ENCODE results near the gene KLC1.
"Not testable (repeated sequence)": the region's sequence is repeated elsewhere in the genome, so short reads cannot be mapped to it uniquely, and the experiment has no call there.

The KLC1 gene

GRCh38 chr14:103625356-103626095, 3.5 kb upstream of the KLC1 start:
- no peak for DNase-seq (ENCODE audit: low read depth in 2 of 2)

DNA sequence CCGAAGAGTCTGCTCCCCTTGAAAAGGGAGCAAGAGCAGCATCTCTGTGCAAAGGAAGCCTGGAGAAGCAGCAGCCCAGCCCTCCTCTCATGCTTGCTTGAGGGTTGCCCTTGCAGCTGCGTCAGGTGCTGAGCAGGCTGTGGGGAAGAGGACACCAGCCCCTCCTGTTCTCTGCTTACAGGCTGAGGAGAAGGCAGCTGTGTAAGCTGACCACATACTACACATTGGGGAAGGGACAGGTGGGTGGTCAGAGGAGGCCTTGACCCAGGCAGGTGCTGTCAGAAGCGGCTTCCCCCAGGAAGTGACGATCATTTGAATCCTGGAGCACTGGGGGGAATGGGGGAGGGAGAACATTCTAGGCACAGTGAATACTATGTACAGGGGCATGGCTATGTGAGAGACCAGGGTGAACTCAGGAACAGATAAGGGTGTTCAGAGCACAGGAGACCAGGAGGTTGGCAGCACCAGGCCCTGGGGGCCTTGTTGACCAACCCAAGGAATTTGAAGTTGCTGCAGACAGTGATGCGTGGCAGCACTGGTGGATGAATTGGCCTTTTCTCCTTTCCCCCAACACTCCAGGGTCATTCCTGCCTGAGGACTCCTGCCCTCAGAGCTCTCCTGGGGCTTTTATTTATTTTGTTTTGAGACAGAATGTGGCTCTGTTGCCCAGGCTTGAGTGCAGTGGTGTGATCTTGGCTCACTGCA, 2.7 kb upstream of the KLC1 start:
- no peak for DNase-seq (ENCODE audit: low read depth in 2 of 2)

DNA sequence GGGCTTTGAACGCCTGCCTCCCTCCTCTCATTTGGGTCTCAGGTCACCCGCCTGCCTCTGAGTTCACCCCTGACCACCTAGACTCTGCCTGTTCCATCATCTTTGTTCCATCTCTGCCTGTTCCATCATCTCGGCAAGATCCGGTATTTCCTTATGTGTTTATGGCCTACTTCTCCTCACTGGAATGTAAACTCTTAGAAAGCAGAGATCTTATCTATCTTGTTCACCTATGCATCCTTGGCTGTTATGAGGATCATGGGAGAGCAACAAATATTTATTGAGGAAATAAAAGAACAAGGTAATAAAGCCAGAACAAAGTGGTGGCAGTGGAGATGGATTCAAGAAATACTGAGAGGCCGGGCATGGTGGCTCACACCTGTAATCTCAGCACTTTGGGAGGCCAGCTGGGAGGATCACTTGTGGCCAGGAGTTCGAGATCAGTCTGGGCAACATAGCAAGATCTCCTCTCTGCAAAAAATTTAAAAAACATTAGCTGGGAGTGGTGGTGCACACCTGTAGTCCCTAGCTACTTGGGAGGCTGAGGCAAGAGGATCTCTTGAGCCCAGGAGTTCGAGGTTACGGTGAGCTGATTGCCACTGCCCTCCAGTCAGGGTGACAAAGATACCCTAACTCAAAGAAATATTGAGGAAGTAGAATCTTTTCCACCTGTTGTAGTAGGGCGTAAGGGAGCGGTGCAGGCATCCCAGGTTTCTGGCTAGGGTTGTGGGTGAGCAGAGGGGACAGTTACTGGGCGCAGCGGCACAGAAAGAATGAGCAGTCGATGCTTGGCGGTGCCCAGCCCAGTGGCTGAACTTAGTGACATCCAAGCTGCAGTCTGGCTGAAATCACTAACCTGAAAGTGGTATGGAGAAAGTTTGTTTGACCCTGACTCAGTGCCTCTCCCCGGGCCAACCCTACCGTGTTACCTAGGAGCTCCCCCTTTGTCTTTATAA, 1.7 kb upstream of the KLC1 start:
- no peak for DNase-seq (ENCODE audit: low read depth in 2 of 2)

DNA sequence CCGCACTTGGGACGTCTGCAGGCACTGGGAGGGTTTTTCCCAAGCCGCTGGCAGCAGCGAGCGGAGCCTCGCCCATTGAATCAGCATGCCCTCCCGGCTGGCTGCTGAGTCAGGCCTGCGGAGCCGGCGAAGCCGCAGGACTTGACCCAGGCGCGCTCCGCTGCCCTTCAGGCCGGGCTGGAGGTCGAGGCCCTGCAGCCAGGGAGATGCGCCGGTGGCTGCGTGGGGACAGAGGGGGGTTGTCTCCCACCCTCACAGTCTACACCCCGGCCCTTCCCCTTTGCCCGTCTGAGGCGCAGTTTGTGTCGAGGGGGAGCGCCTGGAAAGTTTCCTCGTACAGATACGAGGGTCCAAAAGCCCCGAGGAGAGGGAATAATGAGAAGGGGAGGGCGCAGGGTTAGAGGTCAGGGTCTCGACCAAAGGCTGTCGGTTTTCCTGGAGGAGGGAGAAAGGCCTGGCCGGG, 759 bp upstream of the KLC1 start:
- no peak for DNase-seq (ENCODE audit: low read depth in 2 of 2)

GRCh38 chr14:103629503-103630121, 601 bp downstream of the KLC1 start:
- DNase-seq (ENCODE audit: low read depth in 2 of 2): peak in 1 of 2 donors; percentile 39

- DNase-seq (ENCODE audit: low read depth in 2 of 2): no peak
These were observed 1.5 kb downstream of the KLC1 start for GRCh38 chr14:103630364-103631108.

DNA sequence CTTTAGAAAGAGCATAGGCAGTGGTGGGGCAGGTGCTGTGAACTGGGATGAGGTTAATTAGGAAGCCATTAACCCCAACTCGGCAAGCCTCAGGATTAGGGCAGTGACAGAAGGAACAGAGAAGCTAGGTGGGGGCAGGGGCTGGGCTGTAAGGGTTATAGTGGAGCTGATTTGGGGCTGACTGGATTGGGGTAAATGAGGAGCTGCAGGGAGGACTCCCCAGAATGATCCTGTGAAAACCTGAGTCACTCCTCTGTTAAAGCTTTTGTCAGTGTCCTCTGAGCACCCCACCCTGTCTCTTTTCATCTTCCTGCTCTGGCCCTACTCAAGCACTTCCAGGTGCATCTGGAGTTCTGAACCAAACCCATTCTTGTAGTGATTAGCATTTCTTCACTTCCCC, 4.4 kb downstream of the KLC1 start:
- DNase-seq (ENCODE audit: low read depth in 2 of 2): no peak

DNA sequence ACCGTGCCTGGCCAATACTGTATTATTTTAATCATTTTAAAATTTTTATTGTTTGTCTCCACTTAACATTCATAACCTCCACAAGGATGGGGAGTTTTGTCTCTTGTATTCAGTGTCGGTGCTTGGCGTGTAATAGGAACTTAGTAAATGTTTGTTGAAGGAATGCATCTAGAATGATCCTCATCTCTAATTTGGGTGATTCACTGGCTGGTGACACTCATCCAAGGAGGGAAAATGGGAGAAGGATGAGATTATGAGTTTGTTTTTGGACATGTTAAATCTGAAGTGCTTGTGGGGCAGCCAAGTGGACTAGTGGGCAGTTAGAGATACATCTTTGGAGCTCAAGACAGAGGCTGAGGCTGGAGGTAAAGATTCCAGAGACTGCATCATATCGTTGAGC, 5.1 kb downstream of the KLC1 start:
- DNase-seq (ENCODE audit: low read depth in 2 of 2): no peak

- no peak for DNase-seq (ENCODE audit: low read depth in 2 of 2)
These were observed 9.6 kb downstream of the KLC1 start for GRCh38 chr14:103638594-103638993.

DNA sequence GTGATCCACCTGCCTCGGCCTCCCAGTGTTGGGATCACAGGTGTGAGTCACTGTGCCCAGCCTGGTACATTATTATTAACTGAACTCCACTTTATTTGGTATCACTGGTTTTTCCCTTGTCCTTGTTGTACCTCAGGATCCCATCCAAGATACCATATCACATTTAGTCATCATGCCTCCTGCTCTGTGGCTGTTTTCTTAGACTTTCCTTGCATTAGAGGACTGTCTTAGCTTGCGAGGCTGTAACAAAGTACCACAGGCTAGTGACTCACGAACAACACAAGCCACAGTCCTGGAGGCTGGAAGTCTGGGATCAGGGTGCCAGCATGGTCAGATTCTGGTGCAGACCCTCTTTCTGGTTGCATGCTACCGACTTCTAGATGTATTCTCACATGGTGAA, 12.2 kb downstream of the KLC1 start:
- no peak for DNase-seq (ENCODE audit: low read depth in 2 of 2)

- no peak for DNase-seq (ENCODE audit: low read depth in 2 of 2)
These were observed 17.2 kb downstream of the KLC1 start for GRCh38 chr14:103646189-103646588.

DNA sequence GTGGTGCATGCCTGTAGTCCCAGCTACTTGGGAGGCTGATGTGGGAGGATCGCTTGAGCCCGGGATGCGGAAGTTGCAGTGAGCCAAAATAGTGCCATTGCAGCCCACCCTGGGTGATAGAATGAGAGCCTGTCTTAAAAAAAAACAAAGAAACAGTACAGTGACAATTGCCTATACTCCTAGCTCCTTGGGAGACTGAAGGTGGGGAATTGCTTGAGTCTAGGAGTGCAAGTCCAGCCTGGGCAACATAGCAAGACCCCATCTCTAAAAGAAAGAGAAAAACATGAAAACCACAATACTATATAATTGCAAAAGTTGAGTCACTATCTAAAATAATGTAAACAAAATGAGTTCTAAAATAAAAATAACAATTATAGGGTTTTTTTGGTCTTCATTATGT, 20.0 kb downstream of the KLC1 start:
- no peak for DNase-seq (ENCODE audit: low read depth in 2 of 2)

DNA sequence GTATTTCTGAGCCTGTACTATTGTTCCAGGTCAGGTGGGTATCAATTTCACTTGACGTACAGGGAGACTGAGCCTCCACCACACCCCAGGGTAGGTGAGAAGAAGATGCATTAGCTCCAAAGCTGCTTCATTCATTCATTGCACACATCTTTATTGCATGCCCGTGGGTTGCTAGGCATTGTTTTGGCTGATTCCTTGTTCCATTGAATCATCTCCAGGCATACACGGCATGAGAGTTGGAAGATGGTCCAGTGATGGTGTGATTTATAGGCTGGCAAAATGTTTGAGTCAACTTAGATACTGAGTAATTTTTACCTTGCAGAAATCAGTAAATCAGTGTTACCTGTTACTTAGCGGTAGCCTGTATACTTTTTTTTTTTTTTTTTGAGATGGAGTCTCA, 21.2 kb downstream of the KLC1 start:
- DNase-seq (ENCODE audit: low read depth in 2 of 2): no peak

DNA sequence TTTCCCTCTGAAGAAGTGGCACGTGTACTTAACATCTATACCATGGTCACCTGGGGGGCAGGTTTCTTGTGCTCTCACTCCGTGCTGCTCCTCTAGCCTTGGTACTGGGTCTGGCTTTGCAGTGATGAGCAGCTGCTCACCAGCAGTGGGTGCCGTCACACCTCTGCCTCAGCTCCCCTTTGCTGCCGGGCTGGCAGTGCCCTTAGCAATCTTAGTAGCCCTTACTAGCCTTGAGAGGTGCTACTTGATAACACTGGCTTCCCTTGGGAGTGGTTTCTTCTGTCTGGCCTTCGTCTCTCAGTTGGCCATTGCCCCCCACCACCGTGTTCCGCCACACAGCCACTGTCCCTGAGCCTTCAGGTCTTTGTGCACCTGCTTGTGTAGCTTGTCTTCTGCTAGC, 22.6 kb downstream of the KLC1 start:
- no peak for DNase-seq (ENCODE audit: low read depth in 2 of 2)

- DNase-seq (ENCODE audit: low read depth in 2 of 2): no peak
These were observed 23.8 kb downstream of the KLC1 start for GRCh38 chr14:103652806-103653205.

GRCh38 chr14:103653336-103653735, 24.3 kb downstream of the KLC1 start:
- DNase-seq (ENCODE audit: low read depth in 2 of 2): not testable (repeated sequence)

DNA sequence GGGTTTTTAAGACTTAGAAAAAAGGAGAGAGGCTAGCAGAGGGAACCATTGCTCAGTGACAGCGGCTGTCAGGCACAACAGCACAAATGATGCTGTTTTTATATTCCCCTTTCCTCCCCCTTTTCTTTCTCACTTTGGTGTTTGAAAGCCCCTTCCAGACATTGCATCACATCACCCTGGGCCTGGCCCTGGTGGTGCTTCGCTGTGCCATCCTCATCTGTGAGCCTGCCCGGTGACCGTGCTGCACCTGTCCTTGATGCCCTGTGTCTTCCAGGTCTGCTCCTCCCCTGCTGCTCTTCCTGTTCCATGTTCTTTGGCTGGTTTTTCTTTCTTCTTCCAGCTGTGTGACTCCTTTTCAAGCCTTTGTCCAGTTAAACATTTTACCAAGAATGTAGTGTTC, 24.8 kb downstream of the KLC1 start:
- no peak for DNase-seq (ENCODE audit: low read depth in 2 of 2)

GRCh38 chr14:103654619-103655018, 25.6 kb downstream of the KLC1 start:
- no peak for DNase-seq (ENCODE audit: low read depth in 2 of 2)

DNA sequence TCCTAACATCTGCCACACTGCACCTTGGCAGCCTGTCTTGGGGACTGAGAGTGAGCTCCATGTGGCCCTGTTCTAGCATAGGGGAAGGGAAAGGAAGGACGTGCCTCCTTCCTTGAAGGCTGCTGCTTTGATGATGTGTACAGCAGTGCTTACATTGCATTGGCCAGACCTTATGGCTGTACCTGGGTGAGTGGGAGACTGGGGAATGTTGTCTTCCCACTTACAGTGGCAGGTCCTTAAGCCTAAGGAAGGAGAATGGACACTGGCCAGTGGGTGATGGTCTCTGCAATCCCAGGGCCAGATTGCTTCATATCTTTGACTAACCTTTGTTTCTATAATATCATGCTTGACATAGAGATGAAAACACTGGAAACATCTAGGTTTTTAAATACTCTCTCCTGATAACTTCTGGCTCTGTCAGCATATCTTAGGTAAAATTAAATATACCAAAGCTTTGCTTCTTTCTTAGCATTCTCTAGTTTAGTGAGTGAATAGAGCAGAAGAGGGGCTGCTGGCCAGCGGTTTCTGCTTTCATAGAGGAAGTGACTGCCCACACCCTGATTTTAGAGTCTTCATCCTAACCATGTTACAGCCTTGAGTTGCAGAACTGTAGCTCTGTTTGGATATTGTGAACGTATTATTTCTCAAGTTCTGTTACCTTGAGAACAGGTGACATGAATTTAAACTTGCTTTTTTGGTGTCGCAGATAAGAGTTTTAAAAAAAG, 27.2 kb downstream of the KLC1 start:
- no peak for DNase-seq (ENCODE audit: low read depth in 2 of 2)

DNA sequence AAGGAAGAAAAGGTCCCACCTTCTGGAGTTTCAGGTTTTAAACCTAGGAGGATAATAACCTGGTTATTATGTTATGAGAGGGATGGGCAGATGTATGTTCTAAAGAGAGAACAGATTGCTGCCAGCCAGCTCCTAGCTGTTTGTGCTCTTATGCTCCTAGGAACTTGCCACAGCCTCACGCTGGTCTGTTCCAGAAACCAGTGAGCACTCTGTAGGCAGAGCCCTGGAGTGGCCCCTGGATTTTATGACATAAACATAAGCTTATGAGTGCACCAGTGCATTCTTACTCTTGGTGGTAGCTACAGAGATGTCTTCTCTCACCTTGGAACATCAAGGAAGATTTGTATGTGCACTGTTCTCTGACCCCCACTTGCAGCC, 27.7 kb downstream of the KLC1 start:
- no peak for DNase-seq (ENCODE audit: low read depth in 2 of 2)

Data from stimulated activated CD4-positive, alpha-beta T cell treated with anti-CD3 and anti-CD28 coated beads, Interleukin-15, amount 100 ng/mL, for 48 hours (primary cell).